HG02610 (cell line): ENCODE data around the gene ZNF148.

ENCODE experiments used
- ATAC-seq: cut with Tn5 transposase; IDR thresholded peaks from one replicate; pipeline ENCODE4 v1.9.1; 2021; ENCODE audit warnings: mild to moderate bottlenecking, moderate library complexity; ENCODE audit not compliant: unreplicated experiment

ZNF148 gene

GRCh38 chr3:125289429-125289981 lies 85.6 kb downstream of the ZNF148 start:
- no peak for ATAC-seq

- ATAC-seq, result no peak
Observed at GRCh38 chr3:125287248-125287647, 87.9 kb downstream of the ZNF148 start.

DNA sequence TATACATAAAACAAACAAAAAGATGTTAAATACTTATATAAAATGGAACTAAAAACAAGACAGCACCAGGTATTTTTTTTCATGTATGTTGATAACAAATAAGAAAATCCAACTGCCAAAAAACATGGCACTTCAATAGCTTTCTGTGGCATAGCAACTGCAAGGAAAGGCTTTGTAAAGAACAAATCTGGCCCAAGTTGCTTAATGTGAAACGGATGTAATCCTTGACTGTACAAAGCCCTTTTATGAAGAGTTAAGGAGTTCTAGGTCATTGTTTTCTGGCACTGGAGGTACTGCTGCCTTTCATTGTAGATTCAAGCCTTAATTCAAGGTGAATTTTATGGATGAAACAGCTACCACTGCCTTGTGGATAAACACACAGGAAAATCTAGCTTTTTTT lies 93.7 kb downstream of the ZNF148 start:
- ATAC-seq, result no peak

DNA sequence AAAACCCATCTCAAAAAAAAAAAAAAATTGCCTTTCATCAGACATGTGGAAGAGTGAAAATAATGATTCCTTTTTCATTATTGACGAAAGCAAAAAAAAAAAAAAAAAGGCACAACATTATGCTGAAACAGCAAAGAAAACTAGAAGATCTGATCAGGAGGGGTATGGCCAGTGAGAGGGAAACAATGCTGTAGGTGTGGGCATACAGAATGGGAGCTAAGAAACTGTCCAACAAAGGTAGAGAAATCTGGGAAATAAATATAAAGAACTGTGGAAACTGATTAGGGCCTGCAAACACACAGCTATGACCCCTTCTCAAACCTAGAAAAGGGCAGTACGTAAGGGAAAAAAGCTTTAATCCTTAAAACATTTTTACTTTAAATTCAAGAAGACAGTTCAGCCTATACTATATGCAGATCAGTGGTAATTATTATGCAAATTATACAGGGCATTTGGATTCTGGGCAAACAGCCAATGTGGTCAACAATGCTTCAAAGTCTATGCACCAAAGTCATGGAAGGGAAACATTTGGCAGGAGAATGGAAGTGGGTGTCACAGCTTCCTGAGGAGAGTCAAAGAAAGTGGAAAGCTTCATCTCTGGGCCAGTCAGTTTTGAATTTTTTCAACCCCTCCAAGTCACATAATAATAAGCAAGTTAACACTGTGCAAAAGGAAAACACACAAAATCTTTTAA lies 94.3 kb downstream of the ZNF148 start:
- ATAC-seq, result no peak

GRCh38 chr3:125278155-125278554 lies 97.0 kb downstream of the ZNF148 start:
- ATAC-seq, result no peak

DNA sequence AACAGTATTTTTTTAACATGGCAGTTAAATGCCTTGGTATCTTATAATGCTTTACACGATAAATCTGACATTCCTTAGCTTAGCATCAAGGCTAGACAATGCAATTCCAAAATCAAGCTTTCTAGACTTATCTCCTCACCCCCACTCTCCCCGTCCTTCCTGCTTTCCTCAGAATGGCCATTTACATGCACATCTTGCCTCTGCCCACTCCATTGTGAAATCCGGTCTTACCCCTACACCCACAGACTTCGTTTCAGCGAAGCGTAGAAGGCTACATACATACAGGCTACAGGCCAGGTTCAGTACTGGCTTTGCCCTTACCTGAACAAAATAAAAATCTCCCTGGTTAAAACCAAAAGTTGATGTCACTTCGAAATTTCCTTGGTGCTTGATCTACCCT lies 104.0 kb downstream of the ZNF148 start:
- ATAC-seq, result no peak

GRCh38 chr3:125267460-125267859 lies 107.7 kb downstream of the ZNF148 start:
- ATAC-seq, result no peak

- ATAC-seq, result no peak
Observed at GRCh38 chr3:125266971-125267370, 108.2 kb downstream of the ZNF148 start.

DNA sequence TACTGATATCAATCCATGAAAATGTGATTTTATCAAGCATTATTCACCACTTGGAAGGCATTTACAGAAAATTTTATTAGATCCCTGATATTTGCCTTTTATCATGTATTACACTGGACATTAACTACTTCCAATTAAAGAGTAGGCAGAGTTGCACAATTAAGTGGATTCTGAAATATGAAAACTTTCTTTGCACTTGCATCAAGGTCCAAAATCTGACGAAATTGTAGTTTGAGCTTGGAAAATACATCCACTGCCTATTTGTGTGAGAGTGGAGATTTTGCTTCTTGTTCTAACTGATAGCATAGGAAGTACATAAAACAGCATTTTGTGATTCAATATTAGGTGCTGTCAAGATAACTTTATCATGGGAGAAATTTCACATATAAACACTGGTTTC lies 113.0 kb downstream of the ZNF148 start:
- ATAC-seq, result no peak

GRCh38 chr3:125261031-125261430 lies 114.1 kb downstream of the ZNF148 start:
- ATAC-seq, result no peak

- no peak for ATAC-seq
Observed at GRCh38 chr3:125260158-125260557, 115.0 kb downstream of the ZNF148 start.

DNA sequence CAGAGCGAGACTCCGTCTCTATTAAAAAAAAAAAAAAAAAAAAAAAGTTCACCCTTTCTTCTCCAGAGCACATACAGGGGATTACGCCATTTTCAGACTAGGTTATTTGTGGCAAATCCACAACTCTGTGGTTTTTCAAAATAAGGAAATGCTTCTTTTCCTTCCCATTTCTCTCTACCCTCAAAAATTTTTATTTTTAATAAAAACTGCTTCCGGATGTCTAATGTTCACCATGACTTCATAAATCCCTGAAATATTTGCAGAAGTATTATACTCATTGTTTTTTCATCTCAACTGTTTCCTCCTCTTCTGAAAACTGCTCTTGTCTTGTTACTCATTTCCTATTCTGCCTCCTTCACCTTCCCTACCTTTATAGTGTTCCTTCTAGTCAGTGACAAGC lies 117.6 kb downstream of the ZNF148 start:
- no peak for ATAC-seq

- no peak for ATAC-seq
Observed at GRCh38 chr3:125256675-125257074, 118.5 kb downstream of the ZNF148 start.

GRCh38 chr3:125250973-125251372 lies 124.2 kb downstream of the ZNF148 start:
- ATAC-seq, result no peak

DNA sequence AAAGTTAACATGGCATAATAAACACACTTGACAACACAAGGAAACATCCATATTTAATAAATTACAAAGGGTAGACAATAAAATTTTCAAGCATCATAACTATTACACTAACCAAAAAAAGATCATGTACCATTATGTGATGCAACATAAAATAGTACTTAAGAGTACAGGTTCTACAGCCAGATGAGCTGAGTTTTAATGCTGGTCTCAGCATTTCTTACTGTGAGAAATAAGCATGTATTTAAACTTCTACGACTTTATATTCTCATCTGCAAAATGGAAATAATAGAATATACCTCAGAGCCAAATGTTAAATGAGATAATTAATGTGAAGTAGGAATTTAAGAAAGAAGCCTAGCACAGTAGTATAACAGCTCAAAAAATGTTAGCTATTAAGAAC lies 128.9 kb downstream of the ZNF148 start:
- no peak for ATAC-seq

GRCh38 chr3:125245521-125245920 lies 129.6 kb downstream of the ZNF148 start:
- no peak for ATAC-seq

DNA sequence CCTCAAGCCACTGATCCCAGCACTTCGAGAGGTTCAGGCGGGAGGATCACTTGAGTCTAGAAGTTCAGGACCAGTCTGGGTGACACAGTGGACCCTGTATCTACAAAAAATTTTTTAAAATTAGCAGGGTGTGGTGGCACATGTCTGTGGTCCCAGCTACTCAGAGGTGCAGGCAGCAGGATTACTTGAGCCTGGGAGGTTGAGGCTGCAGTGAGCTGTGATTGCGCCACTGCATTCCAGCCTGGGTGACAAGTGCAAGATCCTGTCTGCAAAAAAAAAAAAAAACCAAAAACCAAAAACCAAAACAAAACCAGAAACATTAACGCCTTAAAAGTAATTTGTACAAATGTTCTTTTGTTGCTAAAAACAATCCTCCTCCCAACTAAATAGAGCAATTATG lies 134.6 kb downstream of the ZNF148 start:
- no peak for ATAC-seq

DNA sequence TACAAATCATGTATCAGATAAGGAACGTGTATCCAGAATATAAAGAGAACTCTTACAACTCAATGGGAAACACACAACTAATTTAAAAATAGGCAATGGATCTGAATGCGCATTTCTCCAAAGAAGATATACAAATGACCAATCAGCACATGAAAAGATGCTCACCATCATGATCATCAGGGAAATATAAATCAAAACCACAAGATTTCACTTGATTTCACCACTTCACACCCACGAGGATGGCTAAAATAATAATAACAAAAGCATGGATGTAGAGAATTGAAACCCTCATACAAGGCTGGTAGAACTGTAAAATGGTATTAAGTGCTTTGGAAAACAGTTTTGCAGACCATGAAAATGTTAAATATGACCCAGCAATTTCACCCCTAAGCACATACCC lies 135.9 kb downstream of the ZNF148 start:
- no peak for ATAC-seq

DNA sequence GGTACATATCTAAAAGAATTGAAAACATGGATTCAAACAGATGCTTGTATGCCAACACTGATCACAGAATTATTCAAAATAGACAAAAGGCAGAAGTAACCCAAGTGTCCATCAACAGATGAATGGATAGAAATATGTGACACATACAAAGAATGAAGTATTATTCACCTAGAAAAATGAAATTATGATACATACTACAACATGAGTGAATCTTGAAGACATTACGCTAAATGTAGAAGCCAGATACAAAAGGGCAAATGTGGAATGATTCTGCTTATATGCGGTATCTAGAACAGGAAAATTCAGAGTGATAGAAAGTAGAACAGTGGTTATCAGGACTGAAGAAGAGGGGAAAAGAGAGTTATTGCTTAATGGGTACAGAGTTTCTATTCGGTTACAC lies 136.4 kb downstream of the ZNF148 start:
- no peak for ATAC-seq

DNA sequence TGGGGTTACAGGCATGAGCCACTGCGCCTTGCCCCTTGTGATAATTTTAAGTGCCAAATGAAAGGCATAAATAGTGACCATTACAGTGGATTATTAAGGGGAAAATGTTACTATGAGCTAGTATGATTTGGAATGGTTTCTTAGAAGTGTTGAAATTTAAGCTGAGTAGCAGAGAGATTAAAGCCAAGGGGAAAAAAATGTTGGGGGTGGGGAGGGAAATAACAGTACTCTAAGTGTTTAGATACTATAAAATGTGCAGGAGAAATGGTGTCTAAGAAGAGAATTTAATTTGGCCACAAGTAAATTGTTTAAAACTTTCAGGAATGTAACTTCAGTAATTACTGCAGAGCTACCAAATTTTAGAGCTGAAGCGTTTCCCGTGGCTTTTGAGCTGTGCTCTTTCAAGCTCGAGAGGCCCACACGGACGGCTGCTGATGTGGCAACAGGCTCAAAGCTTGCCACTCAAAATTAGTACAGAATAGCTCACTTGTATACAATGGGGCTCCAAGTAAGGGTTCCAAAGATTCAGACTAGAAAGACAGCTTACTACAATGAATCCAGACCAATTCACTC lies 138.7 kb downstream of the ZNF148 start:
- ATAC-seq, result no peak

GRCh38 chr3:125234831-125235230 lies 140.3 kb downstream of the ZNF148 start:
- no peak for ATAC-seq

DNA sequence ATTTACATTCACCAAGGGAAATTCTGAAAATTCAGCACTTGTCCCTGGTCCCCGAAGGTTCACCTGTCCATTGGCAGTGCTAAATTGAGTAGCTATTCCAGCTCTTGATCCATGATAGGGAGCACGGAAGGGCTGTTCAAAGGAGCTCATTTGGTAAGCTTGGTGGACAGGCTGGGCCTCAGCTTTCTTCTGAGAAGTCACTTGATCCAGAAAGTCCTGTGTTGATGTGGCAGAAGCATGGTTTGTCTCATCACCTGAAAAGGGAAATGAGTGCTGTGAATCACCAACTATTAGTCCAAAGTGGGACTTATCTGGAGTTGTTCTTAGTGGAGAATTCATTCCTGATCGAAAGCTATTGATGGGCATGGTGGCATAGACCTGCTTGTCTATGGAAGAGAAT lies 142.7 kb downstream of the ZNF148 start:
- ATAC-seq, result no peak

DNA sequence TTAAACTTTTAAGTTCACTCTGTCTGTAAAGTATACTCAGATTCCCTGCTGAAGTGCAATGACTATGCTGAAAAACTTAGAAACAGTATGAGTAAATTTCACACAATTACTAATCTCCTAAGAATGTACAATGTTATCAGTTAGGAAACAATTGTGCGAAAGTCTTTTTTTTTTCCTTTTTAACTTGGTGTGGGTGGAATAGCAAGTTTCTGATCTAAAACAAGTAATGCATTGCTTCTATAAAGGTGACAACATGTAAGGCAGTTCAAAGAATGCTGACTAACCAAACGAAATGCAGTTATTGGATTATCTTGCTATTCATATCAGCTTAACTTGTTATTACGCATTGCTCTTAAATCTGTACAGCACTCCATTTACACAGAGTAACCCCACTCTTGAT lies 143.2 kb downstream of the ZNF148 start:
- ATAC-seq, result no peak
